DMS153 treated with DMSO at 0.1 percent for 48 hours (cell line): ENCODE data around the gene LANCL2.
"Not testable (repeated sequence)": the region's sequence is repeated elsewhere in the genome, so short reads cannot be mapped to it uniquely, and the experiment has no call there.

ENCODE experiments used
- DNase-seq: peaks from one replicate; lab custom pipeline; 2025; ENCODE audit not compliant: unreplicated experiment; lab: John Stamatoyannopoulos, UW

Gene LANCL2

GRCh38 chr7:55469271-55469681, 104.1 kb downstream of the LANCL2 start:
- DNase-seq: no peak

GRCh38 chr7:55469721-55470120, 104.6 kb downstream of the LANCL2 start:
- DNase-seq: no peak

GRCh38 chr7:55470261-55470660, 105.1 kb downstream of the LANCL2 start:
- no peak for DNase-seq

- DNase-seq: not testable (repeated sequence)
Measured at GRCh38 chr7:55471594-55471993, 106.5 kb downstream of the LANCL2 start.

- not testable (repeated sequence) for DNase-seq
Measured at GRCh38 chr7:55472406-55472805, 107.3 kb downstream of the LANCL2 start.

- no peak for DNase-seq
Measured at GRCh38 chr7:55472928-55473725, 108.0 kb downstream of the LANCL2 start.

- DNase-seq: no peak
Measured at GRCh38 chr7:55473932-55474331, 108.8 kb downstream of the LANCL2 start.

- no peak for DNase-seq
Measured at GRCh38 chr7:55474944-55475854, 110.1 kb downstream of the LANCL2 start.

- DNase-seq: no peak
Measured at GRCh38 chr7:55475855-55476803, 111.0 kb downstream of the LANCL2 start.

- no peak for DNase-seq
Measured at GRCh38 chr7:55476852-55477780, 112.0 kb downstream of the LANCL2 start.

GRCh38 chr7:55477781-55478374, 112.7 kb downstream of the LANCL2 start:
- DNase-seq: no peak

GRCh38 chr7:55478700-55479099, 113.6 kb downstream of the LANCL2 start:
- no peak for DNase-seq

- DNase-seq: no peak
Measured at GRCh38 chr7:55481155-55481554, 116.0 kb downstream of the LANCL2 start.

- no peak for DNase-seq
Measured at GRCh38 chr7:55483046-55483445, 117.9 kb downstream of the LANCL2 start.
